ENCODE data around the gene ERGIC1. TPM values are rescaled to one million over a fixed set of nuclear protein-coding genes. Genes with fewer than 3 reads are reported as not detected.

Gene ERGIC1
- total and polyA plus RNA-seq, 10 of the 15 experiments (the other 5 are each of a cell fraction or from before 2014, with no cell fraction given) = 8.8 to 104 (median 76.3) TPM

GRCh38 chr5:172897481-172898217, 63.6 kb downstream of the ERGIC1 start:
- TF ChIP-seq FOXM1 (IDR thresholded peaks at IDR 0.05; ENCODE audit: low read depth, low read length) (no peak), USF2 (IDR thresholded peaks at IDR 0.05; ENCODE audit: borderline replicate concordance, low read depth, low read length) (no peak), SIX5 (IDR thresholded peaks at IDR 0.05; ENCODE audit: low read depth, low read length, severe bottlenecking) (no peak), RELB (IDR thresholded peaks at IDR 0.05; ENCODE audit: low read depth) (no peak), LARP7 (IDR thresholded peaks at IDR 0.05) (no peak), ZBTB40 (IDR thresholded peaks at IDR 0.05; ENCODE audit: borderline replicate concordance) (no peak), RUNX3 (IDR thresholded peaks at IDR 0.05; ENCODE audit: low read length) (no peak), ZNF217 (IDR thresholded peaks at IDR 0.05) (no peak), IKZF1 (conservative IDR thresholded peaks at IDR 0.05) (no peak), WRNIP1 (IDR thresholded peaks at IDR 0.05; ENCODE audit: borderline replicate concordance, low read depth, low read length) (no peak), TBL1XR1 (IDR thresholded peaks at IDR 0.05; ENCODE audit: low read depth, low read length) (no peak), ATF2 (IDR thresholded peaks at IDR 0.05; ENCODE audit: low read length) (no peak)
- TF ChIP-seq, protein P1, sequence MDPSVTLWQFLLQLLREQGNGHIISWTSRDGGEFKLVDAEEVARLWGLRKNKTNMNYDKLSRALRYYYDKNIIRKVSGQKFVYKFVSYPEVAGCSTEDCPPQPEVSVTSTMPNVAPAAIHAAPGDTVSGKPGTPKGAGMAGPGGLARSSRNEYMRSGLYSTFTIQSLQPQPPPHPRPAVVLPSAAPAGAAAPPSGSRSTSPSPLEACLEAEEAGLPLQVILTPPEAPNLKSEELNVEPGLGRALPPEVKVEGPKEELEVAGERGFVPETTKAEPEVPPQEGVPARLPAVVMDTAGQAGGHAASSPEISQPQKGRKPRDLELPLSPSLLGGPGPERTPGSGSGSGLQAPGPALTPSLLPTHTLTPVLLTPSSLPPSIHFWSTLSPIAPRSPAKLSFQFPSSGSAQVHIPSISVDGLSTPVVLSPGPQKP (IDR thresholded peaks at IDR 0.05; ENCODE audit: low read depth, low read length) = no peak
- no peaks in the 10 kb centered on the region for H4K20me1 ChIP-seq (ENCODE audit: control insufficient read depth, insufficient read depth)
- WGBS (ENCODE audit: insufficient coverage, insufficient replicate concordance, low lambda C conversion rate, missing lambda C conversion rate) = 86% methylated on average over 16 of the region's 16 CpGs
- no peak overlapping the region for H3K27ac ChIP-seq (ENCODE audit: control insufficient read depth, insufficient read depth)
- no peaks in the 10 kb centered on the region for H3K9me3 ChIP-seq (replicated peaks; ENCODE audit: control insufficient read depth, insufficient read depth, low read length)
- H3K4me2 ChIP-seq (ENCODE audit: control insufficient read depth, insufficient read depth) = no peak overlapping the region
- CTCF ChIA-PET = no interaction called here
- H3K4me3 ChIP-seq = no peak overlapping the region
- H3K36me3 ChIP-seq (ENCODE audit: control insufficient read depth in 2 of 2, insufficient read depth in 2 of 2, low read length in 1 of 2) = peaks cover 15 to 16% of the 10 kb centered on the region in 2 experiments; a peak in 3 of 4 replicates
- no TSS peak for BruUV-seq (replicated peaks)
- H3K4me1 ChIP-seq (ENCODE audit: control insufficient read depth, insufficient read depth, low read length) = no peaks in the 10 kb centered on the region
- in situ Hi-C loops (cut with MboI) = no loop called here
- SMC1A ChIA-PET (ENCODE audit: uncharacterized antibody, unreplicated experiment) = interaction anchor here (0.8 kb wide), 1 partner anchor 16 kb away, joined by 3 read pairs; no protein-coding TSS in a partner anchor
- no peak overlapping the region for H3K9ac ChIP-seq (ENCODE audit: control insufficient read depth, insufficient read depth, low read length)
- intact Hi-C loops (cut with micrococcal nuclease; ENCODE audit: unreplicated experiment) = no loop called here
- H2AFZ ChIP-seq (ENCODE audit: control insufficient read depth, low read depth, low read length) = no peak overlapping the region
- RAD21 ChIA-PET (ENCODE audit: unreplicated experiment) = no interaction called here
- H3K79me2 ChIP-seq (ENCODE audit: control insufficient read depth, insufficient read depth, low read length) = no peaks in the 10 kb centered on the region
- FAIRE-seq (no peak), ATAC-seq (no peak), DNase-seq (ENCODE audit: low read depth, low spot score) (no peak)
- POLR2A ChIA-PET = interaction anchor here (0.7 kb wide), 1 partner anchor 211 kb away, joined by 5 read pairs; no protein-coding TSS in a partner anchor
- H3K27me3 ChIP-seq (replicated peaks in 1 of 2; ENCODE audit: control insufficient read depth in 2 of 2, insufficient read depth in 2 of 2, low read length in 1 of 2) = no peaks in the 10 kb centered on the region
